ENCODE measurements around the gene PLD2. TPM values are rescaled to one million over a fixed set of nuclear protein-coding genes. Genes with fewer than 3 reads are reported as not detected.

PLD2 gene
- total and polyA plus RNA-seq, 10 of the 15 experiments (the other 5 are each of a cell fraction or from before 2014, with no cell fraction given): 0.71 to 16.5 (median 7.0) TPM

GRCh38 chr17:4807605-4808377 lies 839 bp downstream of the PLD2 start:
- Histone ChIP-seq H3K4me2 (ENCODE audit: control insufficient read depth, insufficient read depth) (peak overlapping the region; percentile 86), H3K36me3 (ENCODE audit: control insufficient read depth in 2 of 2, insufficient read depth in 2 of 2, low read length in 1 of 2) (no peaks in the 10 kb centered on the region), H3K9ac (ENCODE audit: control insufficient read depth, insufficient read depth, low read length) (peak overlapping the region; percentile 73; the same call in 1 of the 2 replicates), H3K79me2 (ENCODE audit: control insufficient read depth, insufficient read depth, low read length) (no peaks in the 10 kb centered on the region), H3K4me1 (ENCODE audit: control insufficient read depth, insufficient read depth, low read length) (peaks cover 4% of the 10 kb centered on the region), H3K9me3 (replicated peaks; ENCODE audit: control insufficient read depth, insufficient read depth, low read length) (no peaks in the 10 kb centered on the region), H3K4me3 (peak overlapping the region; percentile 76; the same call in 1 of the 2 replicates), H3K27ac (ENCODE audit: control insufficient read depth, insufficient read depth) (no peak overlapping the region), H3K27me3 (replicated peaks in 1 of 2; ENCODE audit: control insufficient read depth in 2 of 2, insufficient read depth in 2 of 2, low read length in 1 of 2) (no peaks in the 10 kb centered on the region), H2AFZ (ENCODE audit: control insufficient read depth, low read depth, low read length) (peak overlapping the region; percentile 44), H4K20me1 (ENCODE audit: control insufficient read depth, insufficient read depth) (no peaks in the 10 kb centered on the region)
- WGBS (ENCODE audit: insufficient coverage, insufficient replicate concordance, low lambda C conversion rate, missing lambda C conversion rate): 37% methylated on average over 30 of the region's 32 CpGs
- CTCF ChIA-PET: interaction anchor here (0.6 to 1.7 kb wide), 4 partner anchors 12 to 84 kb away, joined by 3 to 7 read pairs (median 5); partner anchors contain the start of gene PSMB6
- intact Hi-C loops (cut with micrococcal nuclease; ENCODE audit: unreplicated experiment) (no loop called here), in situ Hi-C loops (cut with MboI) (no loop called here)
- ATAC-seq (peak; percentile 3; the same call in 1 of the 3 replicates), DNase-seq (ENCODE audit: low read depth, low spot score) (no peak), FAIRE-seq (no peak)
- SMC1A ChIA-PET (ENCODE audit: uncharacterized antibody, unreplicated experiment): interaction anchor here (1.2 kb wide), 1 partner anchor 18 kb away, joined by 3 read pairs; no protein-coding TSS in a partner anchor
- POLR2A ChIA-PET: interaction anchor here (0.8 to 1.8 kb wide), 3 partner anchors 10 to 18 kb away, joined by 3 to 14 read pairs (median 3); partner anchors contain the start of gene PSMB6
- TSS peak; percentile 80 for BruUV-seq (replicated peaks)
- RAD21 ChIA-PET (ENCODE audit: unreplicated experiment): interaction anchor here (1.3 to 1.4 kb wide), 2 partner anchors 18 to 97 kb away, joined by 3 read pairs; partner anchors contain the start of gene ARRB2
- TF ChIP-seq IRF4 (IDR thresholded peaks at IDR 0.05; ENCODE audit: low read depth, low read length): no peak

GRCh38 chr17:4808378-4808767 lies 1.4 kb downstream of the PLD2 start:
- H2AFZ ChIP-seq (ENCODE audit: control insufficient read depth, low read depth, low read length): no peak overlapping the region
- TF ChIP-seq PAX5 (IDR thresholded peaks at IDR 0.05; ENCODE audit: borderline replicate concordance, low read depth, low read length): no peak
- no peak for TF ChIP-seq SMC3 (IDR thresholded peaks at IDR 0.05; ENCODE audit: borderline replicate concordance, low read length)
- no peak for TF ChIP-seq RBBP5 (conservative IDR thresholded peaks at IDR 0.05)
- TF ChIP-seq SUZ12 (IDR thresholded peaks at IDR 0.05; ENCODE audit: unreplicated experiment): no peak
- no peak for TF ChIP-seq SMAD5 (IDR thresholded peaks at IDR 0.05; ENCODE audit: low read depth)
- TF ChIP-seq KDM1A (IDR thresholded peaks at IDR 0.05; ENCODE audit: borderline replicate concordance): no peak
- no peak for TF ChIP-seq PRDM15 (CRISPR knock-in tag; IDR thresholded peaks at IDR 0.05)
- no peak for TF ChIP-seq TCF7 (IDR thresholded peaks at IDR 0.05; ENCODE audit: borderline replicate concordance)
- TF ChIP-seq HDAC6 (IDR thresholded peaks at IDR 0.05; ENCODE audit: unreplicated experiment): no peak
- TF ChIP-seq POU2F2 (IDR thresholded peaks at IDR 0.05; ENCODE audit: borderline replicate concordance, low read depth, low read length): no peak
- TF ChIP-seq EED (IDR thresholded peaks at IDR 0.05; ENCODE audit: low read depth): no peak
- no peak for TF ChIP-seq CREM (IDR thresholded peaks at IDR 0.05; ENCODE audit: low read depth)
- TF ChIP-seq CHD4 (IDR thresholded peaks at IDR 0.05): no peak
- TF ChIP-seq POLR2AphosphoS5 (IDR thresholded peaks at IDR 0.05; ENCODE audit: low read length): no peak

More at GRCh38 chr17:4808378-4808767, 1.4 kb downstream of the PLD2 start:
- no peaks in the 10 kb centered on the region for H3K9me3 ChIP-seq (replicated peaks; ENCODE audit: control insufficient read depth, insufficient read depth, low read length)
- no peak overlapping the region for H3K4me3 ChIP-seq
- intact Hi-C loops (cut with micrococcal nuclease; ENCODE audit: unreplicated experiment) (no loop called here), in situ Hi-C loops (cut with MboI) (no loop called here)
- H3K9ac ChIP-seq (ENCODE audit: control insufficient read depth, insufficient read depth, low read length): no peak overlapping the region
- FAIRE-seq: no peak
- H3K27me3 ChIP-seq (replicated peaks in 1 of 2; ENCODE audit: control insufficient read depth in 2 of 2, insufficient read depth in 2 of 2, low read length in 1 of 2): no peaks in the 10 kb centered on the region
- 67% methylated on average over 6 of the region's 6 CpGs for WGBS (ENCODE audit: insufficient coverage, insufficient replicate concordance, low lambda C conversion rate, missing lambda C conversion rate)
- no peak for DNase-seq (ENCODE audit: low read depth, low spot score)
- H3K4me2 ChIP-seq (ENCODE audit: control insufficient read depth, insufficient read depth): no peak overlapping the region
- ChIA-PET RAD21 (ENCODE audit: unreplicated experiment) (no interaction called here), SMC1A (ENCODE audit: uncharacterized antibody, unreplicated experiment) (interaction anchor here (1.2 kb wide), 1 partner anchor 18 kb away, joined by 3 read pairs; no protein-coding TSS in a partner anchor), POLR2A (no interaction called here), CTCF (no interaction called here)
- ATAC-seq: no peak
- H3K27ac ChIP-seq (ENCODE audit: control insufficient read depth, insufficient read depth): no peak overlapping the region
- no TSS peak for BruUV-seq (replicated peaks)
- peaks cover 4% of the 10 kb centered on the region for H3K4me1 ChIP-seq (ENCODE audit: control insufficient read depth, insufficient read depth, low read length)
- no peaks in the 10 kb centered on the region for H3K79me2 ChIP-seq (ENCODE audit: control insufficient read depth, insufficient read depth, low read length)
- no peaks in the 10 kb centered on the region for H3K36me3 ChIP-seq (ENCODE audit: control insufficient read depth in 2 of 2, insufficient read depth in 2 of 2, low read length in 1 of 2)
- no peaks in the 10 kb centered on the region for H4K20me1 ChIP-seq (ENCODE audit: control insufficient read depth, insufficient read depth)
